Kidney epithelial cell (primary cell): Measurements from ENCODE around the gene FAM3D. TPM values are rescaled to one million over a fixed set of nuclear protein-coding genes. Genes with fewer than 3 reads are reported as not detected.

Experiments used
- DNase-seq: peaks from one replicate; pipeline ENCODE4 v3.0.0-alpha.2; 2010; ENCODE audit warnings: low read depth
- H3K27me3 ChIP-seq: 2 replicates; pipeline ENCODE4 v1.6.0; 2011; ENCODE audit warnings: low read length; ENCODE audit not compliant: control insufficient read depth, insufficient read depth
- H3K36me3 ChIP-seq: 2 replicates; pipeline ENCODE4 v1.5.1; 2011; ENCODE audit warnings: low read length; ENCODE audit not compliant: control insufficient read depth, insufficient read depth
- H3K4me3 ChIP-seq: 2 replicates; pipeline ENCODE4 v1.5.1; 2011; ENCODE audit warnings: low read depth, mild to moderate bottlenecking, control low read depth, low read length
- CTCF ChIP-seq: IDR thresholded peaks from 2 replicates; pipeline ENCODE4 v1.5.1; 2011; ENCODE audit warnings: mild to moderate bottlenecking, moderate library complexity, low read length, control low read depth, inconsistent platforms; ENCODE audit not compliant: insufficient read depth, poor library complexity, severe bottlenecking
- total RNA-seq: library from RNA; depleted of rRNA; stranded (reverse); fragments of >200 nt; gene quantifications from 2 replicates; pipeline ENCODE4 v1.2.3, GENCODE V29; 2015

FAM3D gene
- total RNA-seq, 1 donor from 2014 or later, result not detected

- no peak for TF ChIP-seq CTCF
- no peaks in the 10 kb centered on the region for H3K36me3 ChIP-seq
- peaks cover 5% of the 10 kb centered on the region for H3K27me3 ChIP-seq
- no peak overlapping the region for H3K4me3 ChIP-seq
- DNase-seq, result no peak
Measured at GRCh38 chr3:58625196-58625824, 41.3 kb downstream of the FAM3D start.

GRCh38 chr3:58624550-58624949 lies 42.0 kb downstream of the FAM3D start:
- Histone ChIP-seq H3K4me3 (no peak overlapping the region), H3K27me3 (peaks cover 5% of the 10 kb centered on the region), H3K36me3 (no peaks in the 10 kb centered on the region)
- no peak for TF ChIP-seq CTCF
- no peak for DNase-seq

- Histone ChIP-seq H3K4me3 (no peak overlapping the region), H3K27me3 (peaks cover 5% of the 10 kb centered on the region)
- no peak for TF ChIP-seq CTCF
Measured at GRCh38 chr3:58623961-58624360, 42.6 kb downstream of the FAM3D start.

GRCh38 chr3:58623478-58623877 lies 43.1 kb downstream of the FAM3D start:
- no peak for TF ChIP-seq CTCF
- DNase-seq, result no peak
- Histone ChIP-seq H3K27me3 (peaks cover 5% of the 10 kb centered on the region), H3K36me3 (no peaks in the 10 kb centered on the region), H3K4me3 (no peak overlapping the region)

More at GRCh38 chr3:58623961-58624360, 42.6 kb downstream of the FAM3D start:
- H3K36me3 ChIP-seq, result no peaks in the 10 kb centered on the region
- DNase-seq, result no peak

- Histone ChIP-seq H3K4me3 (no peak overlapping the region), H3K27me3 (peaks cover 5% of the 10 kb centered on the region), H3K36me3 (no peaks in the 10 kb centered on the region)
- DNase-seq, result no peak
- TF ChIP-seq CTCF, result no peak
Measured at GRCh38 chr3:58622892-58623291, 43.7 kb downstream of the FAM3D start.

- DNase-seq, result no peak
- TF ChIP-seq CTCF, result no peak
Measured at GRCh38 chr3:58622436-58622835, 44.1 kb downstream of the FAM3D start.

More at GRCh38 chr3:58622436-58622835, 44.1 kb downstream of the FAM3D start:
- no peaks in the 10 kb centered on the region for H3K36me3 ChIP-seq
- H3K27me3 ChIP-seq, result peaks cover 5% of the 10 kb centered on the region
- no peak overlapping the region for H3K4me3 ChIP-seq
